HG03103 (cell line): ENCODE data around the gene PF4V1.
"Not testable (repeated sequence)": the region's sequence is repeated elsewhere in the genome, so short reads cannot be mapped to it uniquely, and the experiment has no call there.

Experiments
- ATAC-seq: cut with Tn5 transposase; IDR thresholded peaks from one replicate; pipeline ENCODE4 v1.9.1; 2021; ENCODE audit warnings: low read depth; ENCODE audit not compliant: unreplicated experiment

The PF4V1 gene

DNA sequence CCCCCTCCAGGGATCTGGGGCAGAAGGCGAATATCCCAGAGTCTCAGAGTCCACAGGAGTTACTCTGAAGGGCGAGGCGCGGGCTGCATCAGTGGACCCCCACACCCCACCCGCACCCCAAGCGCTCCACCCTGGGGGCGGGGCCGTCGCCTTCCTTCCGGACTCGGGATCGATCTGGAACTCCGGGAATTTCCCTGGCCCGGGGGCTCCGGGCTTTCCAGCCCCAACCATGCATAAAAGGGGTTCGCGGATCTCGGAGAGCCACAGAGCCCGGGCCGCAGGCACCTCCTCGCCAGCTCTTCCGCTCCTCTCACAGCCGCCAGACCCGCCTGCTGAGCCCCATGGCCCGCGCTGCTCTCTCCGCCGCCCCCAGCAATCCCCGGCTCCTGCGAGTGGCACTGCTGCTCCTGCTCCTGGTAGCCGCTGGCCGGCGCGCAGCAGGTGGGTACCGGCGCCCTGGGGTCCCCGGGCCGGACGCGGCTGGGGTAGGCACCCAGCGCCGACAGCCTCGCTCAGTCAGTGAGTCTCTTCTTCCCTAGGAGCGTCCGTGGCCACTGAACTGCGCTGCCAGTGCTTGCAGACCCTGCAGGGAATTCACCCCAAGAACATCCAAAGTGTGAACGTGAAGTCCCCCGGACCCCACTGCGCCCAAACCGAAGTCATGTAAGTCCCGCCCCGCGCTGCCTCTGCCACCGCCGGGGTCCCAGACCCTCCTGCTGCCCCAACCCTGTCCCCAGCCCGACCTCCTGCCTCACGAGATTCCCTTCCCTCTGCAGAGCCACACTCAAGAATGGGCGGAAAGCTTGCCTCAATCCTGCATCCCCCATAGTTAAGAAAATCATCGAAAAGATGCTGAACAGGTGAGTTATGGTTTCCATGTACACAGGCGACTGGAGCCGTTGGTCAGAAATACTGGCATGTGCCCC, 16.3 kb downstream of the PF4V1 start, which contains the start of gene CXCL1:
Gene CXCL1 (plus strand): TSS at position 264 of the 926 bp plus-strand sequence. CDS start 78 bp downstream, at position 342.
- ATAC-seq, result no peak

DNA sequence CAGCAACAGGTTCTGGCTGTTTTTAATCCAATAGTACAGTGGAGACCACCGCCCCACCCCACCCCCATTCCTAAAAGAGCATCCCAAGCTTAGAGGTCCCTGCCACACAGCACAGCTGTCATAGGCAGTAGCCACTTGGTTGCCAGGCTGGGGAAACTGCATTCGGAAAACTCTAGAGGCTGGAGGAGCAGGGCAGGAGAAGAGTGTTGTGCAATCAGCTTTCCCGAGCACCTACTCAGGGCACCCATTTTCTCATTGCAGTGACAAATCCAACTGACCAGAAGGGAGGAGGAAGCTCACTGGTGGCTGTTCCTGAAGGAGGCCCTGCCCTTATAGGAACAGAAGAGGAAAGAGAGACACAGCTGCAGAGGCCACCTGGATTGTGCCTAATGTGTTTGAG, 17.2 kb downstream of the PF4V1 start:
- no peak for ATAC-seq

DNA sequence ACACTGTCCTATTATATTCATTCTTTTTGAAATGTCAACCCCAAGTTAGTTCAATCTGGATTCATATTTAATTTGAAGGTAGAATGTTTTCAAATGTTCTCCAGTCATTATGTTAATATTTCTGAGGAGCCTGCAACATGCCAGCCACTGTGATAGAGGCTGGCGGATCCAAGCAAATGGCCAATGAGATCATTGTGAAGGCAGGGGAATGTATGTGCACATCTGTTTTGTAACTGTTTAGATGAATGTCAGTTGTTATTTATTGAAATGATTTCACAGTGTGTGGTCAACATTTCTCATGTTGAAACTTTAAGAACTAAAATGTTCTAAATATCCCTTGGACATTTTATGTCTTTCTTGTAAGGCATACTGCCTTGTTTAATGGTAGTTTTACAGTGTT, 17.7 kb downstream of the PF4V1 start:
- ATAC-seq, result no peak

DNA sequence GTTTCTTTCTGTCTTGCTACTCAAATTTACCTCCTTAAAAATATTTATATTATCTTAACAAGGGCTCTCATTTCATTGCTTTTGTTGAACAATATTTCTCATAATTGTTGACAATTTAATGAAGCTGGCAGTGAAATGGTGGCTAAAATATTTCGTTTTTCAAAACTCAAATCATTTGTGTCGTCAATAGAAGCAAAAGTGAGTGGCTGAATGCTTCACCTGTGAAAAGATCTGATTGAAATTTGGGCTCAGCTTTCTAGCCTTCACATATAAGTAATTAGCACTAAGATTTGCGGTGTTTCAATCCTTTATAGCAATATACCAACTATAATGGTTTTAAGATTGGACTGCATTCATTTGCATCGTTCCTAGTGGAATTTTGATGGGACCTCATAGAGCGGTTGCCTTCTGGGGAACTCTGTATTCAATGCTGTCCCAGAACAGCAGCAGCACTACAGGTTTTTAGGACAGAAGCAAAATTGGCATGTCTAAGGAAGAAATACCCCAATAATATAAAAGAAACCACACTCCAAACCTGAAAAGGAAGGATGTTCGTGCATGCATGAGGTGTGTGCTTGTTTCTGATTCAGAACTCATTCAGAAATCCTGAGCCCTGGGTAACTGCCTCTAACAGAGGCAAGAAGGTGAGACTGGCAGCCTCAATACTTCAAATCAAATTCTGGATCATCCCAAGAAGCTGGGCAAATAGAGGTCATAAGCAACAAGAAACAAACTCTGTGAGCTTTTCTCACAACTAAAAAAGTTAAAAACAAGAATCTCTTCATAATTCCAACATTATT, 18.6 kb downstream of the PF4V1 start:
- no peak for ATAC-seq

DNA sequence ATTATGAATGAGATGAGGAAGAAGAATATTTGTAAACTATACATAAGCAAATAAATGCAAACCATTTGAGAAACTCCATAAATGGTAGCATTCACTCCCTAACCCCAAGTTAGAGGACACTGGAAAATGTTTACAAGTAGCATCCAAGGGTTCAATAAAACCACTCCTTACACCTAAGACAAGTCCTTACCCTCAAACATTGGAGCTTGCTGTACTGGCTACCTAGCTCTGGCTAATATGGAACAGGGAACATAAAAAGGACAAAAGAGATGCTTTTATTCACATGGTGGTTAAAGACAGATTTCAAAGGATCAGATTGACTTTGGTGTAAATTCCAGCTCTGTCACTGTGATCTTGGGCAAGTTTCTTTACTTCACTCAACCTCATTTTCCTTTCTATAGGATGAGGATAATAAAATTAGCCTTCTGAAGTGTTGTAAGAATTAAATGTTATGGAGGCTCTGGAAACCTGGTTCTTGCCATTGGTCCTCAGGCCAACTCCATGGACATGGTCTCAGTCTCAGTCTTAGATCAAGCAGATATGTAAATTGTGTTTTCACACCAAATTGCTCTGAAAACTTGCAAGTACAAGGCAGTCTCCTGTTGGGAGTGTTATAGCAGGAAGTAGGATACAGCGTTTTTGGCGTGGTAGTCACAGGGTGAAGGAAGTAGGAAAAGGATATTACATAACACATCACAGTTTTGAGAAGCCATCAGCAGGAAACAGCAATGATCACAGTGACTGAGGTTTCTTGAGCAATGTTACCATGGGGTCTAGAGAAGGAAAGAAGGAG, 19.4 kb downstream of the PF4V1 start:
- ATAC-seq, result no peak

DNA sequence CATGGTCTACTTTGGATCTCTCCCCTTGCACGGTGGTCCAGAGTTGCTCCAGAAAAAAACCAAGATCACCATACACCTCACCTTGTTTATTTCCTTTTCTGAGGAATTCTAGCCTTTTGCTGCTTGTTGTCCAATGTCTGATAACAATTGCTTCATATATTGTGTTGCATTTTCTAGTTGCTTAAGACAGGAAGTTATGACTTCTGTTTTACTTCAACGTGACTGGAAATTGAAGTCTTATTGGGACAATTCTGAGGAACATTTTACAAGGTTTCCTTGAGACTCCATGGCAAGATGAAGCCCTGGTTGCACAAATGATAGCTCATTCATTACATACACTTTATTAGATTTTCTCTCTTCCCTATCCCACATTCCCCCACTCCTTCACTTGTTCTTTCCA, 21.3 kb downstream of the PF4V1 start:
- ATAC-seq, result no peak

DNA sequence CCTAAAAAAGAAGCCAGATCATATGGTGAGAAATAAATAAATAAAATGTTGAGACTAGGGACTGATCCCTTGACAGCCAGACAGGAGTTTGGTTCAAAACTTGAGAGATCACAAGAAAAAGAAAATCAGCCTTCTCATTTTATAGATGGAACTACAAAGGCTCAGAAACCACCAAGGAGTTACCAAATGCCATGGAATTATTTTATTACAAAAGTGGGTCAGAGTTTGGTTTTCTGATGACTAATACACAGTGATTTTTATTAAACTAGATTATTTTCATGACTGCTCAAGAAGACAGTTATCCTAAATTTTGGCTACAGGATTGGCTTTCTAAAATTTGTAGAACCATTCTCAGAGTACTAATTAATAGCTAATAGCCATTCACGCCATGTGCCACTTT, 22.3 kb downstream of the PF4V1 start:
- ATAC-seq, result no peak

DNA sequence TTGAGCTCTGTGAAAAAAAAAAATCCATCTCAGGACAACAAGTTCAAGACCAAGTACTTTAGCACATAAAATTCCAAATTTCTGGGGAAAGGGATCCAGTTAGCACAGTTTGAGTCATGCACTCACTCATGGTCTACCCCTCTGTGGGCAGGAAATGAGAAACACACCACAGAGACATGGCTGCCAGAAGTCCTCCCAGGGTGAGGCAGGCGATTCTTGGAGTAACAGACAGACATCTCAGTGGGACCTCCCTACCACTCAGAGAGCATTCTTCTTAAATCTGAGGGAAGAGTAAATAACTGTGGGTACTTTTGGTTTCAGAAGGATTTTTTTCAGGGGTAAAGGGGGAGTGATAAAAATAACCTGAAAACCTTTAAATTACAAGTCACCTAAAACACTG, 30.2 kb downstream of the PF4V1 start:
- ATAC-seq, result no peak

DNA sequence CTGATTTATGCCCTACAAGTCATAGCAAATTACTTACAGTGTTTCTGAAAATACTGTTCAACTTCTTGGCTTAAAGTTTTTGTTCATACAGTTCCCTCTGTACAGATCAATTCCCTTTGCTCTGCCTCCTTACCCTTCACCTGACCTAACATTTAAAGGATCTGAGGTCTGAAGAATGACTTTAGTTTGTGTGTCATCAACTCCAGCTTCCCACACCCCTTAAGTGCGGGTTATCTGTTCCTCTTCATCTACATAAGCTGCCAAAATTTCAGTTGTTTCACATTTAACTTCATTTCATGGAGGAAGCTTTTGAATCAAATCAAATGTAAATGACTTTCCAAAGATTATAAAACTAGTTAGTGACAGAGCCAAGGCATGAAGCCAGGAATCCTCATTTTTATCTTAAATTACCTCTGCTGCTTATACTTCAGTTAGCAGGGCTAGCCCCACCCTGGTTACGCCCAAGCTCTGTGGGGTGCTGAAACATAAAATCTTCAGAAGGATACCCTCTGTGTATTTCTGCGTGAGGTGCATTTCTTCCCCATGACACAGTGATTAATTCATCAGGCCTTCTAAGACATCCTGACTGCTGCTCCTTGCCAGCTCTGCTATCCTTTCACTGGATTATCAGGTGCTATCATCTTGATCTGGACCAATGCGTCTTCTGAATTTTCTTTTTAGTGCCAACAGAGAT, 32.6 kb downstream of the PF4V1 start:
- no peak for ATAC-seq

DNA sequence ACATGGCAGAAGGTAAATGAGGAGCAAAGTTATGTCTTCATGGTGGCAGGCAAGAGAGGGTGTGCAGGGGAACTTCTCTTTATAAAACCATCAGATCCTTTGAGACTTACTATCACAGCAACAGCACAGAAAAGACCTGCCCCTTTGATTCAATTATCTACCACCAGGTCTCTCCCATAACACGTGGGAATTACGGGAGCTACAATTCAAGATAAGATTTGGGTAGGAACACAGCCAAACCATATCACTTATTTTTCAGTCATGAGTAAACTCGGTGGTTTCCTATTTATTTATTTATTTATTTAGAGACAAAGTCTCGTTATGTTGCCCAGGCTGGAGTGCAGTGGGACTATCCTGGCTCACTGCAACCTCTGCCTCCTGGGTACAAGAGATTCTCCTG, 38.2 kb downstream of the PF4V1 start:
- ATAC-seq, result no peak

DNA sequence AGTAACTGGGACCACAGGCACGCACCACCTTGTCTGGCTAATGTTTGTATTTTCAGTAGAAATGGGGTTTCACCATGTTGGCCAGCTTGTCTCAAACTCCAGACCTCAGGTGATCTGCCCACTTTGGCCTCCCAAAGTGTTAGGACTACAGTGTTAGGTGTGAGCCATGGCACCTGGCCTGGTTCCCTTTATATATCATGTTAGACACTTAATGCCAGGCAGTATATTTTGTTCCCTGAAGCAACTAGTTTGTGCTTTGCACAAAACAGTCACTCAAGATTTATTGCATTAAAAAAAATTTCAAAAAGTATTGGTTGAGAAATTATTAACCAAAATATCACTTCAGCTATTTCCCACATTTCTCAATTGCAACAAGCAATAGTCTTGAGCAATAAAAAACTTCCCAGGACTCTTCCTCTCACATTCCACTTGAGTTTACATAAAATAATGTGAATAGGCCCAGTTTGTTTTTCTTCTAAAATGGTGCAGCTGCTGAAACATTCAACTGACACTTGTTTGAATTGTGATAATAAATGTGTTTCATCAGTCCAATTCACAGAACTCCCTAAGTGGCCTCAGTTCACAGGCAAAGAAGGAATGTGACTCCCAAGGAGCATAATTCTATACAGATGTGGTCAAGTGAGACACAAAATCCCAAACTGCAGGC, 38.8 kb downstream of the PF4V1 start:
- ATAC-seq, result no peak

DNA sequence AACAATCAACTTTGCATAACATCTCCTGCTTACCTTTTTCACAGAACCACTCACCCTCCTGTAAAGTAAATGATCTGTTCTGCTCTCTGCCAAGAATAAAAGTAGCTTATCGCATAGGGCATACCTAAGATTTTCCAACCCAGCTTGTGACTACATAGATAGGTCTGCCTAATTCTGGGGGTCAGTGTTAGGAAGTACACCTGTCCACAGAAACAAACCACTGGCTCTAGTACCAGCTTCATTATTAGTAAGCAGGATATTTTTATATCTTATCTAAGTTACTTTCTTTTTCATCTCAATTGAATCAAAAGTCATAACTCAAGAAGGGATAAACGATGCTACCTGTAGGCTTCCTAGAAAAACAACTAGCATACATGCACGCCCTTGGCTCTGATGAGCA, 39.9 kb downstream of the PF4V1 start:
- ATAC-seq, result no peak

DNA sequence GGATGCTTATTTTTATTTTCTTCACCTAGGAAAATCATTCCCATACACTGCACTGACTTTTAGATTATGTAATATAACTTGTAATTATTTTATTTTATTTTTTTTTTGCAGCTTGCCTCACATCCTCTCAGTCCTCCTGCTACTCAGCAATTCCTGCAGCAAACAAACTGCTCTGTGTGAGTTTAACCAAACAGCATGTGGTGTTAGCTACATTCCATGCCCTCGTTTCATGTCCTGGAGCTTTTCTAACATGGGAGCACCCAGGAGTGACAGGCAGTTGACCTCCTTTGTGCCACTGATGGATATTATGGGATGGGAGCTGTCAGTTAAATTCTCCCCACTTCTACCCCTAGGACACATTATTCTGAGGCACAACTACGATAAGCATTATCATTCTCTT, 40.9 kb downstream of the PF4V1 start:
- ATAC-seq, result no peak

DNA sequence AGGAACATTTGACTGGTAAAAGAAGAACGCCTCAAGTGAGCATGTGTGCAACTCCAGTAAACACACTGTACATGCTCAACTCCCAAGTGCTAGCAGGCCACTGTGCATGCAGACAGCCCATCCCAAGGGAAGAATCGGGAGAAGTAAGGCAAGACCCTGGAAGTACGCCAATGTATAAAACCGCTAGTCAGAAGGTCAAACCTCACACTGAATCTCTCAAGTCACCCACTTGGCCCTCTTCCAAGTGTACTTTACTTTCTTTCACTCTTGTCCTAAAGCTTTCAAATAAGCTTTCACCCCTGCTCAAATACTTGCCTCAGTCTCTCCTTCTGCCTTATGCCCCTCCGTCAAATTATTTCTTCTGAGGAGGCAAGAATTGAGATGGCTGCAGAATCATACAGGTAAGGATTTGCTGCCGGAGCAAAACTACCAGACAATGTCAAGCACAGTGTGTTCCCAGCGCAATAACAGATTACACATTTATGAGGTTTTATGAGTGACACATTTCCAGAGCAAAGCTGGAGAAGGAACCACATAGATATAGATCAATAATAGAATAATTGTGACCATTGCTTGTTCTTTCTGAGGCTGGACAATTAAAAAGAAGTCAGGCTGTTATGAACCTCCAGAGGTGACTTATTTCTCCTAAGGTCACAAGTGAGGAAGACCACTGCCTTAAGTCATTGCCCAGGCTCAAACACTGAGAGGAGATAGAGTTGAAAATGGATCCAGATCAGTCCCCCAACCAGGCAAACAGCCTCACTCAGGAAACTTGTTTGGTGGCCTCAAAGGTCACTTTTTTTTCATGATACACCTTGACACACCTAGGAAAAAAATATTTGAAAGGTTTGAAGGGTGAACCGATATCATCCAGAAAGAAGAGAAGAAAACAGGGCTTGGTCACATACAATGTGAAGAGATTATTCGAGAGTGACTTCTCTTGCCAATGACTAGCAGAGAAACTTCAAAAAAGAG, 42.4 kb downstream of the PF4V1 start:
- ATAC-seq, result no peak

DNA sequence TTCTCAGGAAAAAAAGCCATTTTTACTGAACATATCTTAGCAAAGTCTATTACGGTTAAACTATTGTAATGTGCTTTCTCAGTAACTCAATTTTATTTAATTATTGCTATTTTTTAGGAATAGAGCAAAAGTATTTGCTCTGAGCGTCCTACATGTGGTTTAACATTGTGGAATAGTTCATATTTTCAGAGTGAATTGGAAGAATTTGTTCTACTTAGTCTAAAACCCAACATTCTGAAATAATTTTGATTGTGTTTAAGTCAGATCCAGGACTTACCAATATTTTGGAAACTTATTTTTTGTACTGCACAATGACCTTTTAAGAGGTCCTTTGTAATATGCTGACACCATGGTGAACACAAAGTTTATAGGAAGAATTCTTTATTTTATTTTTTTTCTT, 43.3 kb downstream of the PF4V1 start:
- no peak for ATAC-seq

DNA sequence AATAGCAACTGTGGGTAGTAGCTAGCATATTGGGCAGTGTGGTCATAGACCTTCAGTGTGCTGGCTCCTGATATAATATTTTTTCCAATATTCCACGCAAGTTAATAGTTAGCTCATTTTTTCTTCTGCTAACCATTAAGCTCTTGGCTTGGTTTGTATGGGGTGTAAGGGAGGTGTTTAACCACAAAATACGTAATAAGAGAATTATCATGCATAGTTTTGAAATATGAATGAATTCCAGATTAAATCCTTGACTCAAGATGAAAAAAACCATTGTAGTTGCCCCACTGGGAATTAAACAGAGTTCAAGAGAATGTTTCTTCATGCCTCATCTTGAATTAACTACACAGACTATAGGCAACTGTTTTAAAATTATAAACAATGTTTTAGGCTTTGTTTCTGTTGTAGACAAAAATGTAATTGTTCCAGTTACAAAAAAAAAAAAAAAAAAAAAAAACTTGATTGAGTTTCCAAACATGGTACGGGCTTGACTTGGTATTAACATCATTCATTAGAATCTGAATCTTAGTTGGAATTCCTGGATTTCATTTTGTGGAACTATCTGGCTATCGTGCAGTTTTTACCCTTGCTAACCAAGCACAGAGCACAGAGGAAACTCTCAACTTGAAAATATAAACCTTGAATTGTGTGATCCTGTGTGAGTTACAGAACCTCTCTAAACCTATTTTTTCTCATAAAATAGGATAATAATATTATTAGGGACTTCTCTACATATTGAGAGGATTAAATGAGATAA, 44.5 kb downstream of the PF4V1 start:
- no peak for ATAC-seq

DNA sequence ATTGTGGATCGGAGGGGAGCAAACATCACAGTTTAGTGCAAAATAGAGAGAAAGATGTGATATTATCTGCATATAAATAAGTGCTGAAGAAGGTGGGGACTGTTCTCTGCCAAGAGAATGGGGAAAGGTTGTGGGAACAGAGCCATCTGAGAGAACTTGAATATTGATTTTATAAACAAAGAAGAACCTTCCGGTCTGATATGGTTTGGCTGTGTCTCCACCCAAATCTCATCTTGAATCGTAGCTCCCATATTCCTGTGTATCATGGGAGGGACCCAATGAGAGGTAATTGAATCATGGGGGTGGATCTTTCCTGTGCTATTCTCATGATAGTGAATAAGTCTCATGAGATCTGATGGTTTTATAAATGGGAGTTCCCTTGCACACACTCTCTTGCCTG, 46.2 kb downstream of the PF4V1 start:
- ATAC-seq, result not testable (repeated sequence)

DNA sequence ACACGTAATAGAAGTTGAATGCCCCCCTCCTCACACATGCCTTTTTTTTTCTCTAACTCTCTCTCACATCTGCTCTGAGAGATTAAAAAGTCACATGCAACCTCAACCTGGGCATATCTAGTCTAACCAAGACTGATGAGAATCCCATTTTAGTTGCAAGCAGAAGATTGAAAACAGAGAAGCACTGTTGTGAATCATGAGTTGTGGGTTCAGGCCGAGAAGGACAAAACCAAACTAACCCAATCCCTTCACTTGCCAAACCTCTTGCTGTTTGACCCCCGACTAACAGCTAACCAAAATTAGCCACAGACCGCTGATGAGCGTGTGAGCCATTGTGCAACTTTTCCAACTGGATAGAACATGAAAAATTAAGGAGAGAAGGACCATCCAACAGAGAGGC, 47.9 kb downstream of the PF4V1 start:
- ATAC-seq, result no peak
